ENCODE data around the gene PTBP2. TPM values are rescaled to one million over a fixed set of nuclear protein-coding genes. Genes with fewer than 3 reads are reported as not detected.

Gene PTBP2
- total and polyA plus RNA-seq, 2 of the 8 experiments (the other 6 are each of a cell fraction or from before 2014, with no cell fraction given): 24.2 to 61.7 TPM

DNA sequence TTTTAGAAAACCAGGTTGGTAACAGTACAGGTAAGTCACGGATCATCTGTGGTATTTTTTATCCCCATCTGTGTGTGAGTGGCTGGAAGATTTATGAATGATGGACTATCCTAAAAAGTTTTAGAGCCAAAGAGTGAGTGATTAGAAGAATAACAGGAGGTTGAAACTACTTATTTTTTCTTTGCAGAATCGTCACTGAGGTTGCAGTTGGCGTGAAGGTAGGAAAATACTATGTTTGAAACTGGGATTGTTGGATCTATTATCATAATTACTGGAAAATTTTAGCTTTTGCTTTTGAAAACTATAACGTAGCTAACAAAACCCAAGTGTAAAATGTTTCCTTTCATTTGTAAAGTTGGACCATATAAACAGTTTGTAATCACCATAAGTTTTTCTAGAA is 1.8 kb downstream of the PTBP2 start:
- no peak overlapping the region for H2BK20ac ChIP-seq (ENCODE audit: low read length)
- no peak overlapping the region for H3K4ac ChIP-seq (replicated peaks; ENCODE audit: insufficient read length, low read depth, low read length)
- H3K27me3 ChIP-seq (replicated peaks in 1 of 4; ENCODE audit: control insufficient read depth in 3 of 4, extremely low read depth in 1 of 4, insufficient read depth in 3 of 4, low read length in 3 of 4): no peaks in the 10 kb centered on the region
- peak overlapping the region; percentile 75 to 85 for H3K4me2 ChIP-seq (ENCODE audit: insufficient read depth in 1 of 2, low read depth in 2 of 2, low read length in 2 of 2)
- H3K4me3 ChIP-seq (ENCODE audit: extremely low read depth in 1 of 4, insufficient read depth in 2 of 4, low read depth in 3 of 4, low read length in 4 of 4): peak overlapping the region; percentile 83 to 96 (median 92)
- H4K20me1 ChIP-seq (replicated peaks in 1 of 2; ENCODE audit: control insufficient read depth in 1 of 2, insufficient read depth in 2 of 2, low read length in 2 of 2): peaks cover 4% of the 10 kb centered on the region in 2 experiments
- peaks cover 2 to 49% (median 19%) of the 10 kb centered on the region in 4 experiments; a peak in 4 of 8 replicates for H3K36me3 ChIP-seq (ENCODE audit: control insufficient read depth in 2 of 4, insufficient read depth in 4 of 4, low read length in 3 of 4)
- CTCF ChIA-PET (ENCODE audit: partially characterized antibody): no interaction called here
- 65% methylated on average over 4 of the region's 4 CpGs; no CpG with 5 or more reads in 1 of the 2 experiments for WGBS, 2 experiments (ENCODE audit: extremely low coverage in 1 of 2, insufficient coverage in 1 of 2, insufficient read length in 1 of 2, insufficient replicate concordance in 2 of 2, low coverage in 1 of 2, low lambda C conversion rate in 2 of 2, missing lambda C conversion rate in 1 of 2)
- POLR2A ChIA-PET (ENCODE audit: partially characterized antibody): interaction anchor here (1.2 to 2.1 kb wide), 5 partner anchors 10 to 35 kb away, joined by 3 to 6 read pairs (median 4); no protein-coding TSS in a partner anchor
- no peak overlapping the region for H2AK5ac ChIP-seq (ENCODE audit: low read depth, low read length)
- H2BK15ac ChIP-seq (ENCODE audit: low read length): no peak overlapping the region
- peak overlapping the region; percentile 80 for H4K5ac ChIP-seq (ENCODE audit: insufficient read length, low read depth, low read length)
- H3K23ac ChIP-seq (ENCODE audit: insufficient read length): no peak overlapping the region
- no peak overlapping the region for H3K27ac ChIP-seq (ENCODE audit: low read depth, low read length)
- H2BK5ac ChIP-seq (ENCODE audit: low read depth, low read length): no peak overlapping the region
- H2BK12ac ChIP-seq (ENCODE audit: low read depth, low read length): no peak overlapping the region
- FAIRE-seq (no peak), DNase-seq (ENCODE audit: low read depth in 1 of 2, low spot score in 2 of 2) (no peak)
- H2BK120ac ChIP-seq (replicated peaks; ENCODE audit: low read depth, low read length): no peak overlapping the region
- no peak overlapping the region for H4K8ac ChIP-seq (ENCODE audit: extremely low read depth, insufficient read depth, low read length)
- H3K18ac ChIP-seq (ENCODE audit: extremely low read depth, low read length): no peak overlapping the region
- peak overlapping the region in 3 of 4 experiments; percentile 37 to 98 (median 69); a peak in 3 of 7 replicates for H3K9ac ChIP-seq (replicated peaks in 1 of 4; ENCODE audit: extremely low read depth in 1 of 4, low read depth in 3 of 4, low read length in 3 of 4)
- no peaks in the 10 kb centered on the region; the same call in 1 of the 2 replicates for H3K79me1 ChIP-seq (ENCODE audit: low read depth, low read length)
- H3K79me2 ChIP-seq (ENCODE audit: control insufficient read depth in 1 of 2, insufficient read depth in 2 of 2, low read length in 2 of 2): peaks cover 22 to 64% of the 10 kb centered on the region in 2 experiments
- no peak overlapping the region for H3K14ac ChIP-seq (ENCODE audit: insufficient read length)
- peaks cover 5% of the 10 kb centered on the region; the same call in 1 of the 2 replicates for H3K23me2 ChIP-seq (ENCODE audit: low read depth, low read length)
- H4K91ac ChIP-seq (replicated peaks; ENCODE audit: insufficient read length, low read length): no peak overlapping the region
- no peak overlapping the region for H2AFZ ChIP-seq (ENCODE audit: low read length)
- TF ChIP-seq SRF (IDR thresholded peaks at IDR 0.05; ENCODE audit: low read depth, low read length) (no peak), SAP30 (IDR thresholded peaks at IDR 0.05; ENCODE audit: insufficient read depth, insufficient replicate concordance, low read length) (no peak), RBBP5 (IDR thresholded peaks at IDR 0.05; ENCODE audit: borderline replicate concordance, low read depth, low read length) (no peak), KDM5A (IDR thresholded peaks at IDR 0.05; ENCODE audit: low read length) (no peak)
- H3K9me3 ChIP-seq (ENCODE audit: insufficient read depth in 2 of 2, low read depth in 1 of 2, low read length in 1 of 2): no peaks in the 10 kb centered on the region
- H3K4me1 ChIP-seq (replicated peaks in 1 of 4; ENCODE audit: control insufficient read depth in 3 of 4, insufficient read depth in 4 of 4, low read length in 3 of 4): peaks cover 0 to 7% (median 3%) of the 10 kb centered on the region in 4 experiments; a peak in 4 of 7 replicates
- no peak overlapping the region for H3K56ac ChIP-seq (replicated peaks; ENCODE audit: insufficient read length, low read depth, low read length)

Measured in H1 (cell line).